Stimulated activated effector memory CD8-positive, alpha-beta T cell treated with anti-CD3 and anti-CD28 coated beads, Interleukin-12 subunit alpha, Interleukin-12 subunit beta, amount 100 ng/mL, for 72 hours (primary cell): ENCODE data around the gene SORBS1.

Experiments
- ATAC-seq: fragments of 150-1000 bp; cut with Tn5 transposase; 2 replicates; pipeline ENCODE4 v1.10.0; 2021
- DNase-seq, 2 donors: peaks; one replicate each; pipeline ENCODE4 v3.0.0; 2021 to 2022; ENCODE audit warnings: low spot score in 2 of 2
- H3K27ac Mint-ChIP-seq: one replicate; pipeline ENCODE4 v1.8.0; 2022; ENCODE audit warnings: mild to moderate bottlenecking, mixed read lengths
- H3K36me3 Mint-ChIP-seq: one replicate; pipeline ENCODE4 v1.8.0; 2022; ENCODE audit warnings: mild to moderate bottlenecking, mixed read lengths
- H3K4me1 Mint-ChIP-seq: one replicate; pipeline ENCODE4 v1.8.0; 2022; ENCODE audit warnings: mixed read lengths
- H3K4me3 Mint-ChIP-seq: one replicate; pipeline ENCODE4 v1.8.0; 2022; ENCODE audit warnings: mild to moderate bottlenecking, mixed read lengths
- H3K9me3 Mint-ChIP-seq: one replicate; pipeline ENCODE4 v1.8.0; 2022; ENCODE audit warnings: mixed read lengths

SORBS1 gene

DNA sequence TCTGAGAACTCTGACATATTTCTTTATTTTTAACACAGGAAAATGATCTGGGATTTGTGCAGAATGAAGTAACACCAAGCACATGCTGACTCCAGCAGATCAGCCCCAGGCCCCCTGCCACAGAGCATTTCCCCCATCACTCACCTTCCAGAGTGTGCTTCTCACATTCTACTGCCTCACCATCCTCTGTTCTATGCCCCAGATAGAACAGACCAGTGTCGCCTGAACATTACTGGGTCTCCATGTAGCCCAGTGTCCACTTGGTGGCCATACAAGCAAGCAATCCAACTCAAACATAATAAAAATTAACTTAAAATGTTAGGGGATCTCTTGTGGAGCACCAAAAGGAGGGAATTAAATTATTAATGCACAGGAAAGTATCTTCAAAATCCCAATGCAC is 58.8 kb downstream of the SORBS1 start:
- no peaks in the 10 kb centered on the region for H3K9me3 Mint-ChIP-seq
- no peak overlapping the region for H3K4me3 Mint-ChIP-seq
- no peaks in the 10 kb centered on the region for H3K36me3 Mint-ChIP-seq
- ATAC-seq (no peak), DNase-seq (no peak)
- peaks cover 5% of the 10 kb centered on the region for H3K4me1 Mint-ChIP-seq
- no peak overlapping the region for H3K27ac Mint-ChIP-seq

DNA sequence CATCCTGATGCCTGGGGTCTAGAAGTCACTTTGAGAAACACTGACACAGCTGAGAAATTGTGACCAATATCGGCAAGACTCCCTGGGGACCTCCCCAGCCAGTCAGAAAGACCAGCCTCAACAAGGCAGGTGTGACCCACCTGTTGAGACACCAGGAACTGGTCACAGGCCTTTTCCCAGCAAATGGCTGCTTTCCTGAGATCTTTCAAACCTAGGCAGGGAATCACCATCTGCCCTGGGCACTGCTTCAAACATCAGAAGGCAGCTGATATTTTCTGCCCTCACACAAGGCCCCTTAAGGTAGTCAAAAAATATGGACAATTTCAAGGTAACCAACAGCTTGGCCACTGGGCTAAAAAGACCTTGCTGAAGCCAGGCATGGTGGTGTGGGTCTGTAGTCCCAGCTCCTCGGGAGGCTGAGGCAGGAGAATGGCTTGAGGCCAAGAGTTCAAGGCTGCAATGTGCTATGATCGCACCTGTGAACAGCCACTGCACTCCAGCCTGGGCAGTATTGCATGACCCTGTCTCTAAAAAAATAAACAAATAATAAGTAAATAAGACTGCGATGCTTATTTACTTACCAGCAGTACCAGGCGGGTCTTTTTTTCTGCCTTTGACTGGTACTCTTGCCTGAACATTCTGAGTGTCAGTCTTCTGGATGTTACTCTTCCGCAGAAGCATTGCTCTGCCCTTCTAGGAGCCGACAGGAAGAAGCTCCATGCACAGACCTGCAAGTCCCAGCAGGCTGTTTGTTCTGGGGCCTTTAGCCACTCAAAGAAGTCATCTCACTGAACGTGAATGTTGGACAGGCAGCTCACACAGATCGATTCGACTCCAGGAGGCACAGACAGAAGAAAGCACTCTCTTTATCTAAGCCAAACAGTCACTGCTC is 59.7 kb downstream of the SORBS1 start:
- Mint-ChIP-seq H3K4me1 (peaks cover 5% of the 10 kb centered on the region), H3K4me3 (no peak overlapping the region), H3K27ac (no peak overlapping the region), H3K9me3 (no peaks in the 10 kb centered on the region), H3K36me3 (no peaks in the 10 kb centered on the region)
- DNase-seq (no peak), ATAC-seq (no peak)

GRCh38 chr10:95500649-95501048 is 60.5 kb downstream of the SORBS1 start:
- Mint-ChIP-seq H3K4me3 (no peak overlapping the region), H3K27ac (no peak overlapping the region), H3K9me3 (no peaks in the 10 kb centered on the region), H3K4me1 (peaks cover 5% of the 10 kb centered on the region), H3K36me3 (no peaks in the 10 kb centered on the region)
- DNase-seq (no peak), ATAC-seq (peak; percentile 87)

DNA sequence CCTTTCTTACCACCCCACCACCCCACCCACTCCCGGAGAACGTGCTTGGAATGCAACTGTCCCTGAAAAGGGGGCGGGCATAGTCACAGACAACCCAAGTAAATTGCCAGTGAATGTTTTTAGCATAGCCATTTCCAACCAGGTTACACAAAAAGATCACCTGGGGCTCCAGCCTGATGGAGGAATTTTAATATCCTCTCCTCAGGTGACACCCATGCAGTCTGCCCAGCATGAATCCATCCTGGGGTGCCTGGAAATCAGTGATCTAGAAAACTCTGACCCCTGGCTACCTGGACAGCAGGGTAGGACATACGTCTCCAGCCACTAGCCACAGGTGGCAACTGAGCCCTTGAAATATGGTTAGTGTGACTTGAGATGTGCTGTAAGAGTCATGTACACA is 61.1 kb downstream of the SORBS1 start:
- H3K9me3 Mint-ChIP-seq, result no peaks in the 10 kb centered on the region
- peaks cover 5% of the 10 kb centered on the region for H3K4me1 Mint-ChIP-seq
- no peak overlapping the region for H3K4me3 Mint-ChIP-seq
- H3K27ac Mint-ChIP-seq, result no peak overlapping the region
- ATAC-seq (no peak), DNase-seq (no peak)
- H3K36me3 Mint-ChIP-seq, result no peaks in the 10 kb centered on the region

- no peak overlapping the region for H3K4me3 Mint-ChIP-seq
- DNase-seq, result no peak
- peaks cover 5% of the 10 kb centered on the region for H3K4me1 Mint-ChIP-seq
- H3K9me3 Mint-ChIP-seq, result no peaks in the 10 kb centered on the region
- no peaks in the 10 kb centered on the region for H3K36me3 Mint-ChIP-seq
- H3K27ac Mint-ChIP-seq, result no peak overlapping the region
- no peak for ATAC-seq
Observed at GRCh38 chr10:95499482-95499989, 61.6 kb downstream of the SORBS1 start.

- ATAC-seq (no peak), DNase-seq (no peak)
- no peaks in the 10 kb centered on the region for H3K9me3 Mint-ChIP-seq
- no peaks in the 10 kb centered on the region for H3K36me3 Mint-ChIP-seq
- peaks cover 5% of the 10 kb centered on the region for H3K4me1 Mint-ChIP-seq
- H3K27ac Mint-ChIP-seq, result no peak overlapping the region
- H3K4me3 Mint-ChIP-seq, result no peak overlapping the region
Observed at GRCh38 chr10:95496951-95497350, 64.2 kb downstream of the SORBS1 start.

GRCh38 chr10:95496246-95496911 is 64.8 kb downstream of the SORBS1 start:
- DNase-seq (no peak), ATAC-seq (no peak)
- Mint-ChIP-seq H3K4me3 (no peak overlapping the region), H3K9me3 (no peaks in the 10 kb centered on the region), H3K4me1 (peaks cover 5% of the 10 kb centered on the region), H3K36me3 (no peaks in the 10 kb centered on the region), H3K27ac (no peak overlapping the region)

DNA sequence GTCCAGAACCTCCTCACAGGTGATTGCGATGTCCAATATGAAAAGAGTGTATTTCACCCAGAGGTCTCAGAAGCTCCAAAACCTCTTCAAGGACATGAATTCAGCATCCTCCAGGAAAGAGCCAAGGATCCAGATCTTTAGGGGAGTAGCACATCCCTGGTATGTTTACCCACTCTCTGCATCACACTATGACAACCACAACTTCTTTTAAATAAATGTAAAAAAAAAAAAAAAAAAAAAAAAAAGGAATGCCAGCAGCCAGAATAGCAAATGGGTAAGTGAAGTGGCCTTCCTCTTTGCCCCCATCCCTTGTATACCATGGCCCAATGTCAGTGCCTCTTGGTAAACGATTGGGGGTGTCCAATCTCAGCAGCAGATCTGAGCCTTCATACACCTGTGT is 67.3 kb downstream of the SORBS1 start:
- Mint-ChIP-seq H3K36me3 (no peaks in the 10 kb centered on the region), H3K4me1 (peaks cover 5% of the 10 kb centered on the region), H3K9me3 (no peaks in the 10 kb centered on the region), H3K27ac (no peak overlapping the region), H3K4me3 (no peak overlapping the region)
- ATAC-seq (no peak), DNase-seq (no peak)

DNA sequence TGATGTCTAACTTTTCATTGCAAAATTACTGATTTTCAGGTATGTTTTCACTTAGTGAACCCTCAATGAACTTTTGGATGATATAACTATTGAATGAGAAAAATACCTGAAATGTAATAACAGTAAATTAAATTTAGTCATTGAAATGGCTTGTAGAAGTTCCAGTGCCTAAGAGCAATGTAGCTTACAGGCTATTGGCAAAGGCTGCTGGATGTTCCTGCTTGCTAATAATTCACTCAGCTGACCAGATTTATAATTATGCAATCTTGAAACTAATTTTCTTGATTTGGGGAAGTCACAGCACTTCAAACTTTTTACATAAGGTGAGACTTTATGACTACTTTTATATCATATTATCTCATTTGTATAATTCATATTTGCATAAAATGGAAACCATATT is 73.2 kb downstream of the SORBS1 start:
- ATAC-seq, result no peak
- Mint-ChIP-seq H3K9me3 (no peaks in the 10 kb centered on the region), H3K4me3 (no peak overlapping the region), H3K4me1 (peaks cover 12% of the 10 kb centered on the region), H3K36me3 (no peaks in the 10 kb centered on the region), H3K27ac (no peak overlapping the region)
- DNase-seq, result no peak

GRCh38 chr10:95485056-95485844 is 75.9 kb downstream of the SORBS1 start:
- Mint-ChIP-seq H3K4me1 (peaks cover 12% of the 10 kb centered on the region), H3K4me3 (peak overlapping the region; percentile 16), H3K36me3 (no peaks in the 10 kb centered on the region), H3K9me3 (no peaks in the 10 kb centered on the region), H3K27ac (peak overlapping the region; percentile 70)
- ATAC-seq (peak; percentile 91), DNase-seq (no peak)

- H3K4me1 Mint-ChIP-seq, result peaks cover 12% of the 10 kb centered on the region
- ATAC-seq (no peak), DNase-seq (no peak)
- H3K36me3 Mint-ChIP-seq, result no peaks in the 10 kb centered on the region
- H3K4me3 Mint-ChIP-seq, result no peak overlapping the region
- no peak overlapping the region for H3K27ac Mint-ChIP-seq
- H3K9me3 Mint-ChIP-seq, result no peaks in the 10 kb centered on the region
Observed at GRCh38 chr10:95482501-95483233, 78.5 kb downstream of the SORBS1 start.

GRCh38 chr10:95480901-95481491 is 80.2 kb downstream of the SORBS1 start:
- H3K4me3 Mint-ChIP-seq, result no peak overlapping the region
- DNase-seq (no peak), ATAC-seq (no peak)
- H3K4me1 Mint-ChIP-seq, result peaks cover 7% of the 10 kb centered on the region
- no peak overlapping the region for H3K27ac Mint-ChIP-seq
- H3K36me3 Mint-ChIP-seq, result no peaks in the 10 kb centered on the region
- no peaks in the 10 kb centered on the region for H3K9me3 Mint-ChIP-seq

DNA sequence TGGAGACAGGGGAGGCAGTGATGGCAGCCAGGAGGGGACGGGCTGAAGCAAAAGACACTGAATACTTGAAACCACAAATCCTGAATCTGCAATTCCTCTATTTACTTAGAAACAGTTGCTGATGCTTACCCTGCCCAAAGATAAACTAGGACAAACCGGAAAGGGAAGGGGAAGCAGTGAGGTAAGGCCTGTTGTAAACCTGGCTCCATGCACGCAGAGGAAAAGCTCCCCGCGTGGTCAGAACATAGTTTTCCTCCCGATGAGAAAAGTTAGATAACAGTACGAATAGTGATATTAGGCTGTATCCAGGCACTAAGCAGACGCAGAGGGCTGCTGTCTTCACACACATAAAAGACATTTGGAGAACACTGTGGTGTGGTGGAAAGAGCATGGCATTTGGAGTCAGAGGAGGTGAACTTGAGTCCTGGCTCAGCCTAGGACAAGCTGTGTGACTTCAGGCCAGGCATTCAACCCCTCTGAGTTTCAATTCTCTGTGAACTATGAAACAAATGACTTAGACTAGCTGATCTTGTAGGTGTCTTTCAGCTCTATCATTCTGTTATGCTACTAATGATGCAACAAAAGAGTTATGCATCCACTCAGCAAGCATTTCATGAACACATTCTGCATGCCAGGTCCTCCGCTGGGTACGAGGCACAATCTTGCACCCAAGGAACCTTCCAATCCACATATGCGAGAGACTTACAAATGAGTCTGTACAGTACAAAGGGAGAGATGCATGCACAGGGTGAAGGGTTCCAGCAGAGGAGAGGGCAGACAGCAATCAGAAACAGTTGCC is 80.9 kb downstream of the SORBS1 start:
- no peak for DNase-seq
- Mint-ChIP-seq H3K36me3 (no peaks in the 10 kb centered on the region), H3K9me3 (no peaks in the 10 kb centered on the region), H3K4me1 (peaks cover 1% of the 10 kb centered on the region), H3K4me3 (no peak overlapping the region), H3K27ac (no peak overlapping the region)
- ATAC-seq, result no peak

GRCh38 chr10:95478935-95479334 is 82.2 kb downstream of the SORBS1 start:
- H3K4me3 Mint-ChIP-seq, result no peak overlapping the region
- no peaks in the 10 kb centered on the region for H3K36me3 Mint-ChIP-seq
- H3K27ac Mint-ChIP-seq, result no peak overlapping the region
- no peak for DNase-seq
- H3K9me3 Mint-ChIP-seq, result no peaks in the 10 kb centered on the region
- H3K4me1 Mint-ChIP-seq, result no peaks in the 10 kb centered on the region
- no peak for ATAC-seq
